G401.6 (cell line): ENCODE data around the gene DOP1B.
"Not testable (repeated sequence)": the region's sequence is repeated elsewhere in the genome, so short reads cannot be mapped to it uniquely, and the experiment has no call there.

ENCODE experiments used
- FAIRE-seq: peaks from 2 replicates; lab custom pipeline; 2012; peaks lifted over from hg19 to GRCh38; lab: Jason Lieb, UNC

DOP1B gene

DNA sequence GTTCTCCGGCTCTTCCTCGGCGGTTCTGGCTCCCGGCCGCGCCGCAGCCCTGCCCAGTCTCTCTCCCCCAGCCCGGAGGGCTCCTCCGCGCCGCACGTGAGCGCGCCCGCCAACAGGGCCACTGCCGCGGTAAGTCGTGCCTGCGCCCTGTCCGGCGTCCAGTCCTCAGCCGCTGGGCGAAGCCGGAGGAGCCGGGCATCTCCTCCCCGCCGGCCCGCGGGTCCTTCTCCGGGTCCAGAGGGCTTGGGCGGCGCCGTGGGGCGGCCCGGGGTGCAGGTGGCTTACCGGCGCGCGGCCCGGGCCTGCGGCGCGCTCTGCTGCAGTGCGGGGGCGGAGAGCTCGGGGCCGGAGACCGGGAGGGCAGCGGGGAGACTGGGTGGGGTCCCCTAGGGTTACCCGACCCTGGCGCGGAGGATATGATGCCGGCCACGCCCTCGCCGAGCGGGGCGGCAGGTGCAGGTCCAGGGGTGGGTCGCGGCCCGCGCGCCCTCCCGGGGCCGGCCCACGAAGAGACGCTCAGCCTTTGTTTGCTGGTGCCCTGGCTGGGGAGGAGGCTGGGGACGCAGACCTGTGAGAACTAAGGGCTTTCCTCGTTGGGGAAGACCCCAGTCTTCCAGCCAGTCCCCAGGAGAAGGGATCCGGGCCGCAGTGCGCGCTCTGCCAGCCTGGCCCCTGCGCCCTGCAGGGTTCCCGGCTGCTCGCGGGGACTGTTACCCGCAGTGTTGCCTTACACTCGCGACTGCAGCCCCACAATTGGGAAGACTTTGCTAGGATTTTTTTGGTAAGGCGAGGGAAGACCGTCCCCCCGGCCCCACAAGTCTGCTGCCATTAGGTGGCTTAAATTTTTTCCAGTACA is at the start of gene DOP1B:
Gene DOP1B (plus strand): TSS at position 10 of the 856 bp plus-strand sequence. CDS start 7,910 bp downstream, outside the sequence.
- FAIRE-seq: no peak

GRCh38 chr21:36109868-36110267 is 46.8 kb upstream of the DOP1B start:
- FAIRE-seq: no peak

- no peak for FAIRE-seq
Measured at GRCh38 chr21:36111238-36111637, 45.4 kb upstream of the DOP1B start.

DNA sequence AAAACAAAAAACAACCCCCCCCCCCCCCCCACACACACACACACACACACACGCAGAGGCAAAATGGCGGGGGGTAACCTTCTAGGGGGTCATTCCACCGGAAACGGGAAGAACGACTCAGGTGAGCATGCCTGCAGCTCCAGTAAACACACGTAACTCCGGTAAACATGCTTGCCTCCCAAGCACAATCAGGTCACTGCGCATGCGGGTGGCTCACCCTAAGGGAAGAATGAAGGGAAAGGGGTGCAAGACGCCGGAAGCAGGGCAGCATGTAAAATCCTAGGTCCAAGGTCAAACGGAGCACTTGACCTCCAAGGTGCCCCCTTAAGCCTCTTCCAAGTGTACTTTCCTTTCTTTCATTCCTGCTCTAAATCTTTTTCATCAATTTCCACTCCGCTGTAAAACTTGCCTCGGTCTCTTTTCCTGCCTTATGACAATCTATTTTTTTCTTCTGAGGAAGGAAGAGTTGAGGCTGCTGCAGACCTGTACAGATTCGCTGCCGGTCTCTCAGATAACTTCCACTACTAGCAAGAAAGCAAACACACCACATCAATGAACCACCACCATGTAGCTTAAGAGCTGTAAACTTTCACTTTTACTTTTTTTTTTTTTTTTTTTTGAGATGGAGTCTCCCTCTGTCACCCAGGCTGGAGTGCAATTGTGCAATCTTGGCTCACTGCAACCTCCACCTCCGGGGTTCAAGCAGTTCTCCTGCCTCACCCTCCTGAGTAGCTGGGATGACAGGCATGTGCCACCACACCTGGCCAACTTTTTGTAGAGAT is 42.8 kb upstream of the DOP1B start:
- no peak for FAIRE-seq

- no peak for FAIRE-seq
Measured at GRCh38 chr21:36115138-36115730, 41.4 kb upstream of the DOP1B start.

DNA sequence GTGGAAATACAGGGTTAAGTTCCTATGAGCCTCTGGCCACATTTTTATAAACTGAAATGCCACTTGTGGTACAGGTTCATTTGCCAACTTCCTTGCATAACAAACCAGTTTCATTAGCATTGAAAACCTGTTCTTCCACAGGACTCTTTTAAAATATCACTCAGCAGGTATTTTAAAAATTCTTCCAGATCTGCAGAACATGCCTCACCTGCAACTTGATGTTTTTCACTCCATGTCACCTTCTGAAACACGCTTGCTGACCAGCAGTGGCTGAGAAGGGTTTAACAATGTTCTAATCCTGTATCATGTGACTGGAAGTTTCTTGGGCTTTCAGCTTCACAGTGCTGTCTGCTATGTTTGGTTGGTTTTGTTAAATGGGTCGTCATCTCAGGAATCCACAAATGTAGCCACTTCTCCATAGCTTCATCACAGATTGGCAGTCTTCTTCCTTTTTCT is 39.3 kb upstream of the DOP1B start:
- FAIRE-seq: no peak

DNA sequence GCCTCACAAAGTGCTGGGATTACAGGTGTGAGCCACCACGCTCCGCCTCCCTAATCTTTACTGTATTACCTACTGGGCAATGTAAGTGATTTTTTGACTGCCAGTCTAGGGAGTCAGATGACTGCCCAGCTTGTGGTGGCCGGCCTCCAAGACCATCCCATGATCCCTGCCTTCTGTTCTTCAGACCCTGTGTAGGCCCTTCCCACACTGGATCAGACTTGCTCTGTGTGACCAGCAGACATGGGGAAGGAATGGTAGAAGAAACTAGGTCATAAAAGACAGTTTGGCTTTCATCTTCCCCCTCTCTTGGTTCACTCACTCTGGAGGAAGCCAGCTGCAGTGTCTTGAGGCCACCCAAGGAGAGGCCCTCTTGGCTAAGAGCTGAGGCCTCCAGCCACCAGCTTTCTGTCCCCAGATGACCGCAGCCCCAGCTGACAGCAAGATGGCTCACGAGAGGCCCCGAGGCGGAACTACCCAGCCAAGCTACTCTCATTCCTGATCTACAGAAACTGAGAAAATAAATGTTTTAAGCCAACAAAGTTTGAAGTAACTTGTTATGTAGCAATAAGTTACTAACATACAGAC is 36.2 kb upstream of the DOP1B start:
- no peak for FAIRE-seq

- no peak for FAIRE-seq
Measured at GRCh38 chr21:36122977-36123376, 33.6 kb upstream of the DOP1B start.

GRCh38 chr21:36124395-36124794 is 32.2 kb upstream of the DOP1B start:
- FAIRE-seq: no peak

DNA sequence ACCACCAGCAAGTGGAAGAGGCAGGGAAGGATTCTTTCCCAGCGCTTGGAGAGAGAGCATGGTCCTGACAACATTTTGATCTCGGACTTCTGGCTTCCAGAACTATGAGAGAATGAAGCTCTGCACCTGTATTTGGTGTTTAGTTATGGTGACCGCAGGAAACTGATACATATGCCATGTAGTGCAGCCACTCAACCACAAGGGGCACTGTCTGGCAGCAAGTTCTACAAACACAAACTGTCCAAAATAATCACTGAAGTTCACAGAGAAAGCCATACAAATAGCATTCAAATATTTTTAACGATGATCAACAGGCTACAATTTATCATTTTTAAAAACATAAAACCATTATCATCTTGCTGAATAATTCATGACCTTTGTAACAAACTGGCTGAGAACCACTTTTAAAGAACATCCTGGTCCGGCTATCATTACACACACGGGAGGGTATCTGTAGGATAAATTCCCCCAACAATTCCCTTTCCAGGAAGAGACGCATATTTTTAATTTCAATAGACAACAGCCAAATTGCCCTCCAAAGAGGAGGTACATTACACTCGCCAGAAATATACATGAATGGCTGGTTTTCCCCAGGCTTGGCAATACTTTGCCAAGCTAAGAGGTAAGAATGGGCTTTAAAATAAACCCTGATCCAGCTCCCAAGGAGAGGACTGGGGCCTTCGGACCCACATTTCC is 31.0 kb upstream of the DOP1B start:
- peak; percentile 87 for FAIRE-seq

DNA sequence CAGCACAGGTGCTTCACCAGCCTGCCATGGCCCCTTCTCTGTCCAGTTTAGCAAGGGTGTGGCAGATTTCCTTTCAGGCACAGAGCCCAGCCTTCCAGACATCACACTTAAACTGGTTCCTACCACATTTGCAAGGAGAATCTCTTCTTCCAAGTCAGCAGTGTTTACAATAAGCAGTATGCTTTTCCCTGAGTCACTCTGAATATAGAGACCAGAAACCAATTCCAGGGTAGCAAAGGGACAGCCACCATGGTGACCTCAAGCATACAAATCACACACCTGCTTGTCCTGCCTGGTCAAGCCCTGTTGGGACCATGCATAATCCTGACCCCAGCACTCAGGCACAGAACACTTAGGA is 30.4 kb upstream of the DOP1B start:
- FAIRE-seq: no peak

- no peak for FAIRE-seq
Measured at GRCh38 chr21:36126621-36127110, 30.0 kb upstream of the DOP1B start.

DNA sequence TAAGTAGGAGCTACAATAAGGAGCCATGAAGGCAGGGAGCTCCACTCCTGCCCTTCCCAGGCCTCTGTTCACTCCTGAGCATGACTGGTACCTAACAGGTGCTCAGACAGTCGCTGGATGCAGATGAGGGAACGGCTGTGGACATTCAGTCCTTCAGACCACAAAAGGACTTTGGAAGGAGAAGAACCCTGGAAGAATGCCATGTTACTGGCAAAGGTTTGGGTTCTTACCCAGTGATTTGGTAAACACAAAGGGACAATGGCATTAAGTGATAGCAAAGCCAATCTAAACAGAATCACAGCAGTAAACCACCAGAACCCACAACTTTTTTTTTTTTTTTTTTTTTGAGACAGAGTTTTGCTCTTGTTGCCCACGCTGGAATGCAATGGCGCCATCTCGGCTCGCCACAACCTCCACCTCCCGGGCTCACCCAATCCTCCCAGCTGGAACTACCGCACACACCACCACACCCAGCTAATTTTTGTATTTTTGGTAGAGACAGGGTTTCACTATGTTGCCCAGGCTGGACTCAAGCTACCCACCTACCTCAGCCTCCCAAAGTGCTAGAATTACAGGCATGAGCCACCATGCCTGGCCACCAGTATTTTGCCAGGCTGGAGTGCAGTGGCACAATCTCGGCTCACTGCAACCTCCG is 29.2 kb upstream of the DOP1B start:
- FAIRE-seq: no peak

DNA sequence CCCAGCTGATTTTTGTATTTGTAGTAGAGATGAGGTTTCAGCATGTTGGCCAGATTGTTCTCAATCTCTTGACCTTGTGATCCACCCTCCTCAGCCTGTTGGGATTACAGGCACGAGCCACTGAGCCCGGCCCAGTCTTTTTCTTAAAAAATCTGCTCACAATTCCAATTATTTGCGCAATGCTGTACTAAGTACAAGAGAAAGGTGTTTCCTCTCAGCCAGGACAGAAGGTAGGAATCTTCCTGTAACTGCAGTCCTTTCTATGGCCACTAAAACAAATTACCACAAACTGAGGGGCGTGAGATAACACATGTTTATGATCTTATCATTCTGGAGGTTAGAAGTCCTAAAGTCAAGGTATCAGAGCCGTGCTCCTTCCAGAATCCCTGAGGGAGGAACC is 28.6 kb upstream of the DOP1B start:
- no peak for FAIRE-seq

- FAIRE-seq: no peak
Measured at GRCh38 chr21:36129219-36129618, 27.4 kb upstream of the DOP1B start.

- not testable (repeated sequence) for FAIRE-seq
Measured at GRCh38 chr21:36130414-36130762, 26.2 kb upstream of the DOP1B start.

- peak; percentile 76 for FAIRE-seq
Measured at GRCh38 chr21:36130839-36131238, 25.8 kb upstream of the DOP1B start.

GRCh38 chr21:36132696-36133095 is 23.9 kb upstream of the DOP1B start:
- FAIRE-seq: no peak

DNA sequence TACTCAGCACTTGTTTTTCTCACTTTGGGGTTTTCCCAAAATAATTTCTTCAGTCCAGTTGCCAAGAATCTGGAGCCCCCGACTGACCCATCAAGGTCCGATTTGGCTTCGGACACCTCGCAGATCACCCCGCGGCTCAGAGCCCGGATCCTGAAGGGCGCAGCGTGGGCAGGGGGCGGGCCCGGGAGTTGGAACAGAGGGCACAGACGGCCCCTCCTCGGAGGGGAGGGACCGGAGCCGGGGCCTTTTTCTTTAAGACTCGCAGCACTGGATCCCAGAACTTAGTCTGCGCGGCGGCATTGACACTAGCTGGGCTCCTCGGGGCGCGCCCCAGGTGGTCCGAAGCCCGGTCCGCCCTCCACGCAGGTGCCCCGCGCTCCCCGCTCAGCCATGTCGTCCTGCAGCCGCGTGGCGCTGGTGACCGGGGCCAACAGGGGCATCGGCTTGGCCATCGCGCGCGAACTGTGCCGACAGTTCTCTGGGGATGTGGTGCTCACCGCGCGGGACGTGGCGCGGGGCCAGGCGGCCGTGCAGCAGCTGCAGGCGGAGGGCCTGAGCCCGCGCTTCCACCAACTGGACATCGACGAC is 21.7 kb upstream of the DOP1B start, which contains the start of gene CBR3:
Gene CBR3 (plus strand): TSS at position 277 of the 588 bp plus-strand sequence. CDS start 114 bp downstream, at position 391.
- no peak for FAIRE-seq

- no peak for FAIRE-seq
Measured at GRCh38 chr21:36135391-36136102, 21.1 kb upstream of the DOP1B start.
